ENCODE results near the gene GNG14.
"Not testable (repeated sequence)": the region's sequence is repeated elsewhere in the genome, so short reads cannot be mapped to it uniquely, and the experiment has no call there.

Gene GNG14

DNA sequence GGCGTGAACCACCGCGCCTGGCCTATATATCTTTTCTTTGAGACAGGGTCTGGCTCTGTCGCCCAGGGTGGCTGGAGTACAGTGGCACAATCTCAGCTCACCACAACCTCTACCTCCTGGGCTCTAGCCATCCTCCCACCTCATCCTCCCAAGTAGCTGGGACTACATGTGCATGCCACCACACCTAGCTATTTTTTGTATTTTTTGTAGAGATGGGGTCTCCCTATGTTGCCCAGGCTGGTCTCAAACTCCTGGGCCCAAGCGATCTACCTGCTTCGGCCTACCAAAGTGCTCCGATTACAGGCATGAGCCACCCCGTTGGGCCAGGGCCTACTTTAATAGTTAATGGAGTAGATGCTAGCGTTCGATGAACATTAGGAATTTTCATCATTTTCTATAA, 32.5 kb downstream of the GNG14 start:
- Mint-ChIP-seq H3K9me3 (no peaks in the 10 kb centered on the region), H3K36me3 (ENCODE audit: low read depth) (peaks cover 16% of the 10 kb centered on the region), H3K27me3 (ENCODE audit: low read depth) (no peaks in the 10 kb centered on the region), H3K4me1 (ENCODE audit: low read depth) (peaks cover 26% of the 10 kb centered on the region), H3K4me3 (peak overlapping the region; percentile 85), H3K27ac (peak overlapping the region; percentile 76)

DNA sequence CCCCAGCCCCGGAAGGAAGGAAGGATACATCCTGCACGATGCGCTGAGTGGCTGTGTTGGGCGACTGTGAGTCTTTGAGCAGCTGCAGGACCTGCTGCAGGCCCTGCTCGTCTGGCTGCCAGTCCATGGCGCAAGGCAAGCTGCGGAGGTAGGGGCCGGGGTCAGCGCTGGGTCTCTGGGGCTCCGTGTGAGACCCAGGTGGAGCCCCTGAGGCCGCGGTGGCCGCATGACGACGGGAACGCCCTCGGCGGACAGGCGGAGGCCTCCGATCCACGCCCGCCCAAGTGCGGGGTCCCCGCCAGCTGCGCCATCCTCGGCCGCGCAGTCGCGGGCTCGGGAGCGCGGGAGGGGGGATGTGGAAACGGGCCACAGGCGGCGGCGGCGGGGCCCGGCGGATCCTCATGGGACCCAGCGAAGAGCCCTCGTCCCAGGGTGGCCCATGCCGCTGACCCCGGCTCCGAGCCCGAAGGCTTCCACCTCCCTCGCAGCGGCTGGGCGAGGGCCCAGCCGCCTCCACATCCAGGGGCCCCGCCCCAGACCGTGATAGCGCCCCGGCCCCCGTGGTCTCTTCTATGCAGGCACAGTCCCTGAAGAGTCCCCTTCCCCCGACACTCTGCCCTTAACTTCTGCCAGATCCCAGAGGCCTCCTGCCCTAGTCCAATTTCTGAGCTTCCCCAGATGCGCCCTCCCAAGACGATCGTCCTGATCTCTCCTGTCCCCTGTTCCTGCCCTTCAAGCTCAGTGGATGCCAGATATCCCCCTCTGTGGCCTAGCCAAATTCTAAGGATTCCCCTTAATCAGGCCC, 33.3 kb downstream of the GNG14 start:
- Mint-ChIP-seq H3K27me3 (ENCODE audit: low read depth) (no peaks in the 10 kb centered on the region), H3K4me3 (peak overlapping the region; percentile 93), H3K27ac (peak overlapping the region; percentile 92), H3K4me1 (ENCODE audit: low read depth) (peaks cover 26% of the 10 kb centered on the region), H3K9me3 (no peaks in the 10 kb centered on the region), H3K36me3 (ENCODE audit: low read depth) (peaks cover 12% of the 10 kb centered on the region)

DNA sequence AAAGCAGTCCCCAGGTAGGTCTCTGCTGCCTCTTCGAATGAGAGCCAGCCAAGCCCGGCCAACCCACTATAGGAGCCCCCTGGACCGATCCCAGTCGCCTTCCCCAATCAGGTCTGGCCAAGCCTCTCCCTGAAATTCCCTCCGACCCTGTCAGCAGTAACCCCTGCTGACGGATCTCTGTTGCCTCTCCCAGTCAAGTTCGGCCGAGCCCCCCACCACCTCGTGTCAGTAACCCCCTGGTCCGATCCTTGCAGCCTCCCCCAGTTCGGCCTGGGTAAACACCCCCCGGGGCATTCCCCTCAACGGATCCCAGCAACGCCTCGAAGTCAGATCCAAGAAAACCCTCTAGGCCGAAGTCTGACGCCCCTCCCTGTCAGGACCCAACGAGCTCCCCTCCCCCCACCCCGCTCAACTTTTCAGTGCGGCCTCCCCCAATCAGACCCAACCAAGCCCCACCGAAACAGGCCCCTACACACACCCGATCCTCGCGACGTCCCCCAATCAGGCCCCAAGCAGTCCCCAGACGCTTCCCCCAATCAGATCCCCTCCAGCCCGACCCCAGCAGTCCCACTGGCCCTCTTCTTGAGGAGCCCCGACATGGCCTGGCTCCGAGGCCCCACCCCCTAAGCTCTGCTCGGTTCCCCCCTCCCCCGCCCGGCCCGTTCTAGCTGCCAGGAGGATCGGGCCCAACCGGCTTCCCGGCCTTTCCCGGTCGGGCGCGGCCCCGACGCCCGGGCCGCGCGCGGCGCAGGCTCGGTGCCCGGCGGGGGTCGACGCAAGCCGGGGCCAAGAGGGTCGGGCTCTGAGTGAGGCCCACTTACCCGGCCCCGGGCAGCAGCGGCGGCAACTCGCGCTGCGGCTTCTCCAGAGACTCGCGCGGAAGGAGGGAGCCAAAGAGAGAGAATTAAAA, 34.1 kb downstream of the GNG14 start:
- H3K36me3 Mint-ChIP-seq (ENCODE audit: low read depth): peaks cover 17% of the 10 kb centered on the region
- peak overlapping the region; percentile 94 for H3K4me3 Mint-ChIP-seq
- H3K27me3 Mint-ChIP-seq (ENCODE audit: low read depth): no peaks in the 10 kb centered on the region
- H3K27ac Mint-ChIP-seq: peak overlapping the region; percentile 92
- H3K9me3 Mint-ChIP-seq: no peaks in the 10 kb centered on the region
- H3K4me1 Mint-ChIP-seq (ENCODE audit: low read depth): peaks cover 26% of the 10 kb centered on the region

DNA sequence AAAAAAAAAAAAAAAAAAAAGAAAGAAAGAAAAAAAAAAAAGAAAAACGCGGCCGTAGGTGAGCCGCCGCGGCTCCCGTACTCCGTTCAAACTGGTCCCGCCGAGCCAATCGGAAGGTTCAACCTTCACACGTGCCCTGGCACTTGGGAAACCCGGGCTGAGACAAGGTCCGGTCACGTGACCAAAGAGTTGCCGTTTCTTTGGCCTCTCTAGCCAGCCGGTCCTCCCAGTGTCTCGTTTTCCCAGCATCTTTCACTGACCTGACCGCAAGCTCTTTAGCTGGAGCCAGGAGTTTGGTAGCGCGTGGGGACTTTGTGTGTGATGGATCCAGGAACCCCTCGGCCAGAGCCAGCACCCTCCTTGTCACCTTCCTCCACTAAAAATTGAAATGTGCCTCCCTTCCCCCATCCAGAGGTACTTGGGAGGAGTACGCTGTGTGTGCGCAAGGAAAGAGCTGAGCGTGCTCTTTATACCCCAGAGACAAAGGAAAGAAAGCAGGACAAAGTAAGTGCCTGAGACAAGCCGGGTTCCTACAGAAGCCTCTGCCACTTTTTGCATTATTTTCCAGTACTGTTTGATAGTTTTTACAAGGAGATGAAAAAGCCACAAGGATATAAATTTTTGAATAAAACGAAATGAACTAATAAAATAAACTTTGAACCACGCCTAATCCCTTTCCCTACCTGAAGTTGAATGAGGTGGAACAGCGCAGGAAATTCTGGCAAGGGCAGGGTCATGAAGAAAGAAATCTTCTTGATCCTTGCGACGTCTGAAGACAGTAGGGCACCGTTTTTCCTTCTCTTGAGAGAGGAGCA, 35.0 kb downstream of the GNG14 start:
- H3K27me3 Mint-ChIP-seq (ENCODE audit: low read depth): no peaks in the 10 kb centered on the region

DNA sequence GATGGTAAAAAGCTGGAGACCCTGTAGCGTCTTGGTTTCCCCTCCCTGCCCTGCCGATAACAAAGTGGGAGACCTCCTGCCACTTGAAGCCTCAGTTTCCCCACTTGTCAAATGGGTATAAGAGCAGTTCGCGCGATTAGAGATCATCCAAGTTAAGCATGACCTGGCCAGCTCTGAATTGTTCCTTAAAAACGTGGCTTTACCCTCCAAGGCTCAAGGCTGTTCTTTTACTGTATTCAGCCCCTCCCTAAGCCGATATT, 35.5 kb downstream of the GNG14 start:
- Mint-ChIP-seq H3K9me3 (no peaks in the 10 kb centered on the region), H3K27me3 (ENCODE audit: low read depth) (no peaks in the 10 kb centered on the region), H3K4me3 (peak overlapping the region; percentile 94), H3K4me1 (ENCODE audit: low read depth) (peaks cover 26% of the 10 kb centered on the region), H3K36me3 (ENCODE audit: low read depth) (peaks cover 18% of the 10 kb centered on the region), H3K27ac (peak overlapping the region; percentile 89)

More for the DNA sequence above, 35.0 kb downstream of the GNG14 start:
- H3K4me1 Mint-ChIP-seq (ENCODE audit: low read depth): peaks cover 26% of the 10 kb centered on the region
- peaks cover 18% of the 10 kb centered on the region for H3K36me3 Mint-ChIP-seq (ENCODE audit: low read depth)
- H3K27ac Mint-ChIP-seq: peak overlapping the region; percentile 89
- H3K9me3 Mint-ChIP-seq: no peaks in the 10 kb centered on the region
- H3K4me3 Mint-ChIP-seq: peak overlapping the region; percentile 94

DNA sequence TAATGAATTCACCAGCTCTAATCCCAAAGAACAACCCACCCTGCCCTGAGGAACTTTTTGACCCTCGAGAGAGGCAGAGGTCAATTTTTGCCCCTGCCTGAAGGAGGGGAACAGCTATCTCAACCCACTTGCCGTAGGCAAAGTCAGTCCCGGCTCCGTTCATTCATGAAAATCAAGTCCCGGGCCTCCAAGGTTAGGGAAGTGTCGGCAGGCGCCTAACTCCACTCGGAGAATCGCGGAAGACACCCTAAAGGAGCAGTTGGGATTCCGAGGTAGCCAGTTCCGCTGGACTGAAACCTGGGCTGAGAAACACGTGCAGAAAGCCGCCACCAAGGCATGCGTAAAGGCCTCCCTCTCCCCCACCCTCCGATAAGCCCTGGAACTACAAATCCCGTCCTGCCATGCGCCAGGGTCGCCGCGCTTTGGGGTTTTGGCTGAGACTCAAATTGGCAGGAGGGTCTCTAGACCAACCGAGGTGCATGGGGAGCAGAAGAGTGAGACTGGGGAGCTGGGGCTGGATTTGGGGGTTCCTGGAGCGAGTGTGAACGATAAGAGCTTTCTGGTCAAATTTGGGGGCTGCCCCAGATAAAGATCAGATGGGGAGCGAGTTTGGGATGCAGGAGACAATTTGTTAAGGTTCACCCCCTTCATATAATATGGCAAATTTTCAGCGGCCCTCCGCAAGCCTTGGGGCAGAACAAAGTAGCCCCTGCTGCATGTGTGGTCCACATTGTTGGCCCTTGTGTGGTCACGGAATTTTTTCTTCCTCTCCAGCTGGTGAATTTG, 36.0 kb downstream of the GNG14 start, which contains the start of gene TNPO2:
TSS of gene TNPO2 (minus strand) at position 292 of the 786 bp plus-strand sequence. CDS start 2,955 bp downstream, outside the sequence.
- Mint-ChIP-seq H3K27ac (peak within 1 kb of the TSS; percentile 89), H3K36me3 (ENCODE audit: low read depth) (peaks cover 13% of the 10 kb centered on the region)

DNA sequence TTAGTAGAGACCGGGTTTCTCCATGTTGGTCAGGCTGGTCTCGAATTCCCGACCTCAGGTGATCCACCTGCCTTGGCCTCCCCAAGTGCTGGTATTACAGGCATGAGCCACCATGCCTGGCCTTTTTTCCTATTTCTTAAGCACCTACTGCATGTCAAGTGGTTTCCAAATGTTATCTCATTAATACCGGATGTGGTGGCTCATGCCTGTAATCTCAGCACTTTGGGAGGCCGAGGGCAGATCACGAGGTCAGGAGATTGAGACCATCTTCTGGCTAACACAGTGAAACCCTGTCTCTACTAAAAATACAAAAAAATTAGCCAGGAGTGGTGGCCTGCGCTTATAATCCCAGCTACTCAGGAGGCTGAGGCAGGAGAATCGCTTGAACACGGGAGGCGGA, 37.8 kb downstream of the GNG14 start:
- H3K4me1 Mint-ChIP-seq (ENCODE audit: low read depth): peaks cover 28% of the 10 kb centered on the region
- peaks cover 22% of the 10 kb centered on the region for H3K36me3 Mint-ChIP-seq (ENCODE audit: low read depth)
- not testable (repeated sequence) for H3K4me3 Mint-ChIP-seq; H3K27ac Mint-ChIP-seq; H3K27me3 Mint-ChIP-seq (ENCODE audit: low read depth); H3K9me3 Mint-ChIP-seq

More for the DNA sequence above, 36.0 kb downstream of the GNG14 start, which contains the start of gene TNPO2:
- peak within 1 kb of the TSS; percentile 94 for H3K4me3 Mint-ChIP-seq
- no peaks in the 10 kb centered on the region for H3K27me3 Mint-ChIP-seq (ENCODE audit: low read depth)
- peaks cover 26% of the 10 kb centered on the region for H3K4me1 Mint-ChIP-seq (ENCODE audit: low read depth)
- no peaks in the 10 kb centered on the region for H3K9me3 Mint-ChIP-seq

DNA sequence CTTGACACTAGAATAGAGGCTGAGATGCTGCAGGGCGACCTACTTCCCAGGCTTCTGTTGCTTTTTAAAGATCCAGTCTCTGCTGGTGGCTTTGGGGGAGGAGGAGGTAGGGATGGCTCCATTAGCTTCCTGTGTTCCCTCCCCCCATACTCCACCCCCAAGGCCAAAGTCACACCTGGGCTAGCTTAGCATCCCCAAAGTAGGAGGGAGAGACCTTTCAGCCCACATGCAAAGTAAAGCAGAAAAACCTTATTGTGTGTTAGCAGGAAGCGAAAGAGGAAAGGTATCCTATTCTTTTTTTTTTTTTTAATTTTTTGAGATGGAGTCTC, 39.2 kb downstream of the GNG14 start:
- H3K27ac Mint-ChIP-seq: no peak overlapping the region
- peaks cover 22% of the 10 kb centered on the region for H3K4me1 Mint-ChIP-seq (ENCODE audit: low read depth)
- no peaks in the 10 kb centered on the region for H3K27me3 Mint-ChIP-seq (ENCODE audit: low read depth)
- H3K36me3 Mint-ChIP-seq (ENCODE audit: low read depth): peaks cover 25% of the 10 kb centered on the region
- no peak overlapping the region for H3K4me3 Mint-ChIP-seq
- no peaks in the 10 kb centered on the region for H3K9me3 Mint-ChIP-seq

DNA sequence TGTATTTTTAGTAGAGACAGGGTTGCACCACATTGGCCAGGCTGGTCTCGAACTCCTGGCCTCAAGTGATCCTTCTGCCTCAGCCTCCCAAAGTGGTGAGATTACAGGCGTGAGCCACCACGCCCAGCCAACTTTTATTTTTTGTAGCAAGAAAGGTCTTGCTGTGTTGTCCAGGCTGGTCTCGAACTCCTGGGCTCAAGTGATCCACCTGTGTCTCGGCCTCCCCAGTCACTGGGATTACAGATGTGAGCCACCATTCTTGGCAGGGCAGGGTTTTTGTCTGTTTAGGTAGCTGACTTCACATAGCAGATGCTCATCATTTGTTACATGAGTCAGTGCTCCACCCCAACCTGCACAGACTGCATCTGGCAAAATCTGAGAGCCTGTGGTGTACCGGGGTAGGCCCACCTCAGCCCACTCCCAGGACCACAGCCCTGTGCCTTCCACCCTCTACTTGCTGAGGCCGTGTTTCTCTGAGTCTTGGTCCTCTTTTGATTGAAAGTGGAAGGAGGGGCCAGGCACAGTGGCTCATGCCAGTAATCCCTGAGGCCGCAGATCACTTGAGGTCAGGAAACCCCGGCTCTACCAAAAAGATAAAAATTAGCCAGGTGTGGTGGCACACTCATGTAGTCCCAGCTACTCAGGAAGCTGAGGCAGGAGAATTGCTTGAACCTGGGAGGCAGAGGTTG, 40.1 kb downstream of the GNG14 start:
- no peaks in the 10 kb centered on the region for H3K27me3 Mint-ChIP-seq (ENCODE audit: low read depth)
- H3K4me3 Mint-ChIP-seq: no peak overlapping the region
- H3K9me3 Mint-ChIP-seq: no peaks in the 10 kb centered on the region
- H3K4me1 Mint-ChIP-seq (ENCODE audit: low read depth): peaks cover 22% of the 10 kb centered on the region
- H3K27ac Mint-ChIP-seq: no peak overlapping the region
- H3K36me3 Mint-ChIP-seq (ENCODE audit: low read depth): peaks cover 29% of the 10 kb centered on the region

DNA sequence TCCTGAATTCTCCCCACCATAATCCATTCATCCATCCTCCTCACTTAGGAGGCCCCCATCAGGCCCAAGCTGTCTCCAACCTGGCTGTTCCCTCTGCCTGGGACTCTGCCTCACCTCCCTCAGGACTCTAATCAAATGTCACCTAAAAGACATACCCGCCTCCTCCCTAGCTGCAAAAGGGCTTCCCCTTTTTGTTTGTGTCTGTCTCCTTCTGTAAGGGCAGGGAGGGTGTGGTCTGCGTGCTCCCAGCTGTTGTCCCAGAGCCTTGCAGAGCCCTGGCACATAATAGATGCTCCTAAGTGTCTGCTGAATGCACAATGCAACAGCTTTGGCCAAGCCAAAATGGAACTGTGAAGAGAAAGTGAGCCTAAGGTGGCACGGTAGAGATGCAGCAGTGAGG, 42.3 kb downstream of the GNG14 start:
- H3K9me3 Mint-ChIP-seq: no peaks in the 10 kb centered on the region
- no peaks in the 10 kb centered on the region for H3K27me3 Mint-ChIP-seq (ENCODE audit: low read depth)
- peaks cover 30% of the 10 kb centered on the region for H3K36me3 Mint-ChIP-seq (ENCODE audit: low read depth)
- peaks cover 20% of the 10 kb centered on the region for H3K4me1 Mint-ChIP-seq (ENCODE audit: low read depth)
- no peak overlapping the region for H3K27ac Mint-ChIP-seq
- no peak overlapping the region for H3K4me3 Mint-ChIP-seq

DNA sequence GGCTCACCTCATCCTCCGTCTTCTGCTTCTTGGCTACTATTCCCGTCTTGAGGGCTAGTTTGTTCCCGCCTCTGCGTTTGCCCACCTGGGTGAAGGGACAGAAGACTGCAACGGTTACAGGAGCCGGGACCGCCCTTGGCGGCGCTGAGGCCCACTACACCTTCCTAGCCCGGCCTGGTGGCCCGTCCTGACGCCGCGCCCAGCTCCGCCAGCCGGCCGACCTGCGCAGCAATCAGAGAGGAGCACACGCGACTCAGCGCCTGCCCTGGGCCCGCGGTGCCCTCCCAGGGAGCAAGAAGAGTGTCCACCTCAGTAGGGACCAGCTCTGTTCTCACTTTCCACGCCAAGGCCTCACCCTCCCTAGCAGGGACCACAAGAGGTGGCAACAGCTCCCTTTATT, 43.5 kb downstream of the GNG14 start:
- Mint-ChIP-seq H3K4me3 (no peak overlapping the region), H3K27me3 (ENCODE audit: low read depth) (no peaks in the 10 kb centered on the region), H3K36me3 (ENCODE audit: low read depth) (peaks cover 30% of the 10 kb centered on the region), H3K9me3 (no peaks in the 10 kb centered on the region), H3K4me1 (ENCODE audit: low read depth) (peaks cover 20% of the 10 kb centered on the region), H3K27ac (no peak overlapping the region)

DNA sequence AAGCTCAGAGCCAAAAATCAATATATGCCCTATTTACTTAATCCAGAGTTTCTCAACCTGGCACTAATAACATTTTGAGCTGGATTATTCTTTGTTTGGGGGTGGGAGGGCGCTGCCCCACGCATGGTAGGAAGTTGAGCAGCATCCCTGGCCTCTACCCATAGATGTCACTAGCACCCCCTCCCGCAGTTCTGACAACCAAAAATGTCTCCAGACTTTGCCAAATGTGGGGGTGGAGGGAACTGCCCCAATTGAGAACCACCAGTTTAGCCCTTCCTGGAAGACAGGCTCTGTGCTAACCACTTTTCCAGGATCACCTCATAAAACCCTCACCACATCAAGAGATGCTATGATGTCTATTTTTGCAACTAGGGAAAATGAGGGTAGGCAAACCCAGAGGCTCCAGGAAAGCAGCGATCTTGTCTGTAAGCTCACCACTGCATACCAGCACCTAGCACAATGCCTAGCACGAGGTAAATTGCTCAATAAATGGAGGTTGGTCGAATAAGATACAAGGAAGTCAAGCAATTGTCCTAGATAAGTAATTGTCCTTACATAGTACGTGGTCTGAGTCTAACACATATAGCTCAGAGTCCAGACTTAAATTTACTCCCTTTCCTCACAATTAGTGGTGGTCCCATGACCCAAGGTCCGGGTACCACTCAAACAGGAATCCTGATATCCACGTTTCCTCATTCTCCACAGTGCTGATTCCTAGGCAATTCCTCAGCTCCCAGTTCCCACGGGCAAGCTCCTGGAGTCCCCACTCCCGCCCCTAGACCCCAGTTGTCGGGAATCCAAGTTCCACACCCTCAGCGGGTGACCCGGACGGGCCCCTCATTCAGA, 45.8 kb downstream of the GNG14 start:
- Mint-ChIP-seq H3K36me3 (ENCODE audit: low read depth) (peaks cover 26% of the 10 kb centered on the region), H3K4me1 (ENCODE audit: low read depth) (peaks cover 33% of the 10 kb centered on the region), H3K9me3 (no peaks in the 10 kb centered on the region), H3K27ac (peak overlapping the region; percentile 90), H3K27me3 (ENCODE audit: low read depth) (no peaks in the 10 kb centered on the region), H3K4me3 (peak overlapping the region; percentile 93)

All from T-helper 1 cell treated with Interleukin-12 subunit alpha and Interleukin-12 subunit beta and Interleukin-4 antibody, amounts not matched to agents 30 μg/mL and 1 μg/mL, for 36 hours (primary cell).